ENCODE data around the gene P2RY8. TPM values are rescaled to one million over a fixed set of nuclear protein-coding genes. Genes with fewer than 3 reads are reported as not detected.

The P2RY8 gene
- total RNA-seq, 4 donors from 2014 or later = 1.7 to 5.5 (median 2.9) TPM

- ATAC-seq (ENCODE audit: low FRiP score) (no peak), DNase-seq (ENCODE audit: low spot score) (no peak)
- TF ChIP-seq, protein P1, sequence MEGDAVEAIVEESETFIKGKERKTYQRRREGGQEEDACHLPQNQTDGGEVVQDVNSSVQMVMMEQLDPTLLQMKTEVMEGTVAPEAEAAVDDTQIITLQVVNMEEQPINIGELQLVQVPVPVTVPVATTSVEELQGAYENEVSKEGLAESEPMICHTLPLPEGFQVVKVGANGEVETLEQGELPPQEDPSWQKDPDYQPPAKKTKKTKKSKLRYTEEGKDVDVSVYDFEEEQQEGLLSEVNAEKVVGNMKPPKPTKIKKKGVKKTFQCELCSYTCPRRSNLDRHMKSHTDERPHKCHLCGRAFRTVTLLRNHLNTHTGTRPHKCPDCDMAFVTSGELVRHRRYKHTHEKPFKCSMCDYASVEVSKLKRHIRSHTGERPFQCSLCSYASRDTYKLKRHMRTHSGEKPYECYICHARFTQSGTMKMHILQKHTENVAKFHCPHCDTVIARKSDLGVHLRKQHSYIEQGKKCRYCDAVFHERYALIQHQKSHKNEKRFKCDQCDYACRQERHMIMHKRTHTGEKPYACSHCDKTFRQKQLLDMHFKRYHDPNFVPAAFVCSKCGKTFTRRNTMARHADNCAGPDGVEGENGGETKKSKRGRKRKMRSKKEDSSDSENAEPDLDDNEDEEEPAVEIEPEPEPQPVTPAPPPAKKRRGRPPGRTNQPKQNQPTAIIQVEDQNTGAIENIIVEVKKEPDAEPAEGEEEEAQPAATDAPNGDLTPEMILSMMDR (IDR thresholded peaks at IDR 0.05) = no peak
These were observed 48.2 kb downstream of the P2RY8 start for GRCh38 chrX:1488745-1489144.

DNA sequence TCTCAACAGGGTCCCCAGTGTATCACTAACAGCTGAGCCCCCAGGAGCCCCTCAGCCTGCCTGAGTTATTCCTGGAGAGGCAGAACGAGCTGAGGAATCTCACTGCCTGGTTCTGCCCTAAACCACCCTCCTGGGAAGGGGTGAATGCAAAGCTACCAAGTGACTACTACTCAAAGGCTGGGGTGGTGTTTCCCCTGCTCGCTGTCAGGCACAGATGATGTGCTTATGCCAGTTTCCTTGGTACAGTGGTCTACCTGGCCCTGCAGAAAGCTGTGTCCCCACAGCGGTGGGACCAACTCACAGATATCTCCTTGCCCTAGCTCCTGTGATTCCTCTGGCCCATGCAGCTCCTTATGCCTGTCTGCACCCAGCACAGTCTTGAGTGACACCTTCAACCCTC, 48.8 kb downstream of the P2RY8 start:
- TF ChIP-seq, protein P1 (IDR thresholded peaks at IDR 0.05) = no peak
- no peak for ATAC-seq (ENCODE audit: low FRiP score)
- no peak for DNase-seq (ENCODE audit: low spot score)

GRCh38 chrX:1487401-1487800, 49.6 kb downstream of the P2RY8 start:
- TF ChIP-seq, protein P1 (IDR thresholded peaks at IDR 0.05) = no peak
- DNase-seq (ENCODE audit: low spot score) (no peak), ATAC-seq (ENCODE audit: low FRiP score) (no peak)

DNA sequence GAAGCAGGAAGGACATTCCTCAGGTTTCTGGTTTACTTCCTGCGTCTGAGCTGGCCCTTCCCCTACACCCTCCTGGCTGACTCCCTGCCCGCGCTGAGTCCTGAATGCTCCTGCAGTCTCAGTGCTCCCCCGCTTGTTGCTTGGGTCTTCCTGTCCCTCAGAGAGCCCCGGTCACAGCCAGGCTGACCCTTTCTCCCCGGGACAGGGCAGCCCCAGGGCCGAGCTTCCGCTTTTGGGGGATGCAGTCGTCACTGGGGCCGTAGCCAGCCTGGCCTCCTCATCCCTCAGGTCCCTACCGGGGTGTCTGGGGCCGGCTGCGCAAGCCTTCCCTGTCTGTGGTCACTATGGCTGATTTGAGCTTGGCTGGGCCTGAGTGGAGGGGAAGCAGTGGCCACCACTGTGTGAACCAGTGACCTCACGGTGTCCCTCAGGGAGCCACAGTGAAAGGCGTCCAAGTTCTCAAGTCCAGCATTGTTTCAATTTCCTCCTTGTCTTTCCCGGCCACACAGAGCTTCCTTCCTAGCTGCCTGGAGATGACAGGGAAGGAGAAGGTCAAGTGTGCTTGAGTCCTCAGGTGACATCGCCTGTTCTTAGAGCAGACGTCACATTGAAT, 50.1 kb downstream of the P2RY8 start:
- no peak for DNase-seq (ENCODE audit: low spot score)
- TF ChIP-seq, protein P1 (IDR thresholded peaks at IDR 0.05) = no peak
- ATAC-seq (ENCODE audit: low FRiP score) = peak; percentile 28

GRCh38 chrX:1486177-1486576, 50.8 kb downstream of the P2RY8 start:
- DNase-seq (ENCODE audit: low spot score) = no peak
- TF ChIP-seq, protein P1 (IDR thresholded peaks at IDR 0.05) = no peak
- no peak for ATAC-seq (ENCODE audit: low FRiP score)

GRCh38 chrX:1485033-1485432, 52.0 kb downstream of the P2RY8 start:
- DNase-seq (ENCODE audit: low spot score) = no peak
- TF ChIP-seq, protein P1 (IDR thresholded peaks at IDR 0.05) = no peak
- ATAC-seq (ENCODE audit: low FRiP score) = no peak

DNA sequence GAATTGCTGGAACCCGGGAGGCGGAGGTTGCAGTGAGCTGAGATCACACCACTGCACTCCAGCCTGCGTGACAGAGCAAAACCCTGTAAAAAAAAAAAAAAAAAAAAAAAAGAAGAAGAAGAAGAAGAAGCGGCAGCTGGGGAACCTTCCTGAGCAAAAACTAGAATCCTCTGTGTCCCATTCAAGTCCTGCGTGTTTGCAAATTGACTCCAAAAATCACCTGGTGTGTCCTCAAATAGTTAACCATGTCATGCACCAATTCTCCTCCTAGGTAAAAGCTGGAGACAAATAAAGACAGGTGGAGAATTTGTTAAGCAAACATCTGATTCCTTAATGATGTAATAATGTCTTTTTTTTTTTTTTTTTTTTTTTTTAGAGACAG, 52.4 kb downstream of the P2RY8 start:
- no peak for ATAC-seq (ENCODE audit: low FRiP score)
- TF ChIP-seq, protein P1 (IDR thresholded peaks at IDR 0.05) = no peak

More for the DNA sequence above, 52.4 kb downstream of the P2RY8 start:
- no peak for DNase-seq (ENCODE audit: low spot score)
